ENCODE data around the gene COL6A2. TPM values are rescaled to one million over a fixed set of nuclear protein-coding genes. Genes with fewer than 3 reads are reported as not detected.

COL6A2 gene
- total and polyA plus RNA-seq, 8 donors: 79.3 to 3,737 (median 398) TPM

GRCh38 chr21:46049890-46050667, 47.8 kb upstream of the COL6A2 start:
- Histone ChIP-seq H3K4me1 (peaks cover 0 to 33% (median 20%) of the 10 kb centered on the region in 4 donors), H3K27ac (peak overlapping the region; percentile 53 to 90 (median 83)), H3K9me3 (no peaks in the 10 kb centered on the region), H3K27me3 (peaks cover 0 to 16% (median 0%) of the 10 kb centered on the region in 3 donors), H3K36me3 (no peaks in the 10 kb centered on the region), H3K4me3 (no peak overlapping the region)
- DNase-seq: peak in 1 of 2 donors; percentile 7
- WGBS, 5 donors: 86 to 91% (median 87%) methylated on average over 30 to 33 of the region's 33 CpGs
- intact Hi-C loops (cut with DNase I; ENCODE audit: low total_unique reads): loop anchor here (10.0 kb wide), 1 partner anchor 55 kb away; no protein-coding TSS in a partner anchor
- TF ChIP-seq EP300 (IDR thresholded peaks at IDR 0.05) (no peak), POLR2AphosphoS5 (IDR thresholded peaks at IDR 0.05) (no peak), CTCF (IDR thresholded peaks at IDR 0.05) (no peak), POLR2A (IDR thresholded peaks at IDR 0.05) (no peak)

GRCh38 chr21:46050668-46051378, 47.1 kb upstream of the COL6A2 start:
- peak overlapping the region in 4 of 5 donors; percentile 77 to 90 (median 86) for H3K27ac ChIP-seq
- peak in 1 of 2 donors; percentile 7 for DNase-seq

GRCh38 chr21:46051379-46051770, 46.5 kb upstream of the COL6A2 start:
- 76 to 88% (median 81%) methylated on average over 16 of the region's 16 CpGs for WGBS, 5 donors
- TF ChIP-seq EP300 (IDR thresholded peaks at IDR 0.05) (no peak), CTCF (IDR thresholded peaks at IDR 0.05) (no peak), POLR2A (IDR thresholded peaks at IDR 0.05) (no peak), POLR2AphosphoS5 (IDR thresholded peaks at IDR 0.05) (no peak)
- Histone ChIP-seq H3K4me1 (peaks cover 8 to 45% (median 30%) of the 10 kb centered on the region in 4 donors), H3K27ac (peak overlapping the region in 2 of 5 donors; percentile 90), H3K36me3 (no peaks in the 10 kb centered on the region), H3K9me3 (no peaks in the 10 kb centered on the region), H3K27me3 (peaks cover 0 to 29% (median 3%) of the 10 kb centered on the region in 3 donors), H3K4me3 (no peak overlapping the region)
- intact Hi-C loops (cut with DNase I; ENCODE audit: low total_unique reads): loop anchor here (10.0 kb wide), 1 partner anchor 57 kb away; no protein-coding TSS in a partner anchor
- DNase-seq: peak in 1 of 2 donors; percentile 3

More at GRCh38 chr21:46050668-46051378, 47.1 kb upstream of the COL6A2 start:
- Histone ChIP-seq H3K4me1 (peaks cover 7 to 40% (median 27%) of the 10 kb centered on the region in 4 donors), H3K4me3 (no peak overlapping the region), H3K27me3 (peaks cover 0 to 23% (median 1%) of the 10 kb centered on the region in 3 donors), H3K36me3 (no peaks in the 10 kb centered on the region), H3K9me3 (no peaks in the 10 kb centered on the region)
- WGBS, 5 donors: 86 to 89% (median 87%) methylated on average over 17 to 22 of the region's 22 CpGs
- intact Hi-C loops (cut with DNase I; ENCODE audit: low total_unique reads): loop anchor here (10.0 kb wide), 1 partner anchor 56 kb away; no protein-coding TSS in a partner anchor
- TF ChIP-seq CTCF (IDR thresholded peaks at IDR 0.05) (no peak), POLR2AphosphoS5 (IDR thresholded peaks at IDR 0.05) (no peak), EP300 (IDR thresholded peaks at IDR 0.05) (no peak), POLR2A (IDR thresholded peaks at IDR 0.05) (no peak)
